DND-41 (cell line): ENCODE results near the gene MAP3K5.

ENCODE experiments used
- ATAC-seq: fragments of 200-7000 bp; cut with Tn5 transposase; 3 replicates; pipeline ENCODE4 v1.9.1; 2021; ENCODE audit warnings: low read depth; ENCODE audit not compliant: insufficient read depth
- DNase-seq: peaks from one replicate; pipeline ENCODE4 v3.0.0-alpha.2; 2020
- H2AFZ ChIP-seq: 2 replicates; pipeline ENCODE4 v1.6.0; 2012; ENCODE audit warnings: low read depth, low read length
- H3K27ac ChIP-seq: 2 replicates; pipeline ENCODE4 v1.5.1; 2012; ENCODE audit warnings: low read length, inconsistent platforms
- H3K27me3 ChIP-seq: fragments of 200-600 bp; sonication (generic); 2 replicates; pipeline ENCODE4 v1.6.0; 2012; ENCODE audit warnings: low read length, mild to moderate bottlenecking, inconsistent platforms; ENCODE audit not compliant: insufficient read depth, poor library complexity
- H3K36me3 ChIP-seq: 2 replicates; pipeline ENCODE4 v1.5.1; 2012; ENCODE audit warnings: low read length, inconsistent platforms; ENCODE audit not compliant: insufficient read depth
- H3K4me1 ChIP-seq: 2 replicates; pipeline ENCODE4 v1.5.1; 2012; ENCODE audit warnings: mild to moderate bottlenecking, low read length; ENCODE audit not compliant: insufficient read depth
- H3K4me2 ChIP-seq: 2 replicates; pipeline ENCODE4 v1.6.0; 2012; ENCODE audit warnings: mild to moderate bottlenecking, moderate library complexity, low read length, inconsistent platforms; ENCODE audit not compliant: insufficient read depth
- H3K4me3 ChIP-seq, 2 experiments: fragments of 200-600 bp in 1 of 2; shearing (Covaris generic) in 1 of 2; 2 replicates each; pipeline ENCODE4 v1.5.1; 2012 to 2016; ENCODE audit warnings: inconsistent platforms in 2 of 2, low read length in 2 of 2, mild to moderate bottlenecking in 2 of 2, low read depth in 1 of 2, moderate library complexity in 1 of 2
- H3K79me2 ChIP-seq: 2 replicates; pipeline ENCODE4 v1.6.0; 2012; ENCODE audit warnings: low read length, inconsistent platforms; ENCODE audit not compliant: insufficient read depth
- H3K9ac ChIP-seq: 2 replicates; pipeline ENCODE4 v1.6.0; 2012; ENCODE audit warnings: low read depth, mild to moderate bottlenecking, inconsistent platforms, low read length, moderate library complexity
- H3K9me3 ChIP-seq: 2 replicates; pipeline ENCODE4 v1.5.1; 2012; ENCODE audit warnings: low read length, moderate library complexity, mild to moderate bottlenecking, inconsistent platforms; ENCODE audit not compliant: insufficient read depth, severe bottlenecking
- H4K20me1 ChIP-seq: 2 replicates; pipeline ENCODE4 v1.6.0; 2012; ENCODE audit warnings: low read length; ENCODE audit not compliant: insufficient read depth
- CTCF ChIP-seq: IDR thresholded peaks from 2 replicates; pipeline ENCODE4 v1.5.1; 2012; ENCODE audit warnings: borderline replicate concordance, low read length, moderate library complexity, mild to moderate bottlenecking; ENCODE audit not compliant: poor library complexity, severe bottlenecking; ENCODE audit errors: extremely low read depth
- EZH2 ChIP-seq: IDR thresholded peaks from 3 replicates; pipeline ENCODE4 v1.6.1; 2012; ENCODE audit warnings: borderline replicate concordance, low read depth, mild to moderate bottlenecking, moderate library complexity, low read length, inconsistent platforms; ENCODE audit not compliant: severe bottlenecking

The MAP3K5 gene

GRCh38 chr6:136562211-136562610 lies 230.1 kb downstream of the MAP3K5 start:
- H4K20me1 ChIP-seq = no peaks in the 10 kb centered on the region
- DNase-seq (no peak), ATAC-seq (no peak)
- H3K9ac ChIP-seq = no peak overlapping the region
- peaks cover 17% of the 10 kb centered on the region for H3K4me1 ChIP-seq
- no peak overlapping the region for H3K4me2 ChIP-seq
- H3K4me3 ChIP-seq = no peak overlapping the region
- no peaks in the 10 kb centered on the region for H3K36me3 ChIP-seq
- H3K79me2 ChIP-seq = no peaks in the 10 kb centered on the region
- no peak overlapping the region for H2AFZ ChIP-seq
- TF ChIP-seq CTCF (no peak), EZH2 (no peak)
- H3K9me3 ChIP-seq = no peaks in the 10 kb centered on the region
- no peaks in the 10 kb centered on the region for H3K27me3 ChIP-seq
- H3K27ac ChIP-seq = no peak overlapping the region

- Histone ChIP-seq H3K4me3 (no peak overlapping the region), H3K9ac (no peak overlapping the region), H4K20me1 (no peaks in the 10 kb centered on the region), H3K27ac (no peak overlapping the region), H3K9me3 (no peaks in the 10 kb centered on the region), H2AFZ (no peak overlapping the region), H3K79me2 (no peaks in the 10 kb centered on the region), H3K36me3 (no peaks in the 10 kb centered on the region), H3K27me3 (peaks cover 4% of the 10 kb centered on the region), H3K4me2 (no peak overlapping the region), H3K4me1 (no peaks in the 10 kb centered on the region)
- DNase-seq = no peak
- TF ChIP-seq CTCF (no peak), EZH2 (no peak)
- ATAC-seq = no peak
These were observed 239.0 kb downstream of the MAP3K5 start for GRCh38 chr6:136553166-136553787.

- TF ChIP-seq CTCF = no peak
- H3K4me2 ChIP-seq = no peak overlapping the region
- H3K27me3 ChIP-seq = peaks cover 4% of the 10 kb centered on the region
These were observed 240.2 kb downstream of the MAP3K5 start for GRCh38 chr6:136552054-136552453.

GRCh38 chr6:136551103-136551502 lies 241.2 kb downstream of the MAP3K5 start:
- no peak overlapping the region for H2AFZ ChIP-seq
- no peak overlapping the region for H3K4me2 ChIP-seq
- H3K27ac ChIP-seq = no peak overlapping the region
- peaks cover 6% of the 10 kb centered on the region for H3K27me3 ChIP-seq
- TF ChIP-seq CTCF = no peak
- no peak for TF ChIP-seq EZH2
- H3K9me3 ChIP-seq = no peaks in the 10 kb centered on the region
- no peaks in the 10 kb centered on the region for H3K79me2 ChIP-seq
- H3K36me3 ChIP-seq = no peaks in the 10 kb centered on the region
- H3K4me1 ChIP-seq = no peaks in the 10 kb centered on the region
- DNase-seq = no peak
- H3K4me3 ChIP-seq = no peak overlapping the region
- H3K9ac ChIP-seq = no peak overlapping the region
- H4K20me1 ChIP-seq = no peaks in the 10 kb centered on the region
- ATAC-seq = no peak

More at GRCh38 chr6:136552054-136552453, 240.2 kb downstream of the MAP3K5 start:
- Histone ChIP-seq H3K36me3 (no peaks in the 10 kb centered on the region), H3K9ac (no peak overlapping the region), H3K4me1 (no peaks in the 10 kb centered on the region), H3K79me2 (no peaks in the 10 kb centered on the region), H3K9me3 (no peaks in the 10 kb centered on the region), H3K27ac (no peak overlapping the region), H2AFZ (no peak overlapping the region), H4K20me1 (no peaks in the 10 kb centered on the region), H3K4me3 (no peak overlapping the region)
- DNase-seq (no peak), ATAC-seq (no peak)
